ENCODE measurements around the gene ITGA1. TPM values are rescaled to one million over a fixed set of nuclear protein-coding genes. Genes with fewer than 3 reads are reported as not detected.

ITGA1 gene
- polyA plus RNA-seq, 3 donors = 0.33 to 0.89 (median 0.79) TPM

DNA sequence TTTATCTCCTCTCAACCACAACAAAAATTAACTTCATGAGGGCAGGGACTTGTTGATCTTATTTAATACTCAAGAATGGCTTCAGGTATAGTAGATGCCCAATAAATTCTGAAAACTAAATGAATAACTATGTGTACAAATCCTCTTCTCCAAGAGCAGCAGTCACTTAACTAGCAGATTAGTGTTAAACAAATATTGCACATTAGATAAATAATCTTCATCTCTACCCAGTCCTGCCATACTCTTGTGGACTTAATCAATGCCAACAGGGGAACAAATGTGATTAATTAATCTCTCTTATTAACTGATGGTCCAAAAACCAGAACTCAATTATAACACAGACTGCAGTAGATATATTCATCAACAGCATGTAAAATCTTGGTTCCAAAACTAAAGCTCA lies 15.0 kb upstream of the ITGA1 start:
- peaks cover 0 to 3% (median 0%) of the 10 kb centered on the region in 7 donors for H3K9me3 Mint-ChIP-seq
- Histone ChIP-seq H3K27me3 (ENCODE audit: control insufficient read depth in 2 of 2, insufficient read depth in 2 of 2, low read length in 2 of 2) (no peaks in the 10 kb centered on the region), H4K20me1 (ENCODE audit: insufficient read depth, low read length) (no peaks in the 10 kb centered on the region), H3K27ac (ENCODE audit: low read depth in 1 of 2, low read length in 2 of 2) (no peak overlapping the region), H3K36me3 (replicated peaks in 1 of 2; ENCODE audit: control insufficient read depth in 1 of 2, insufficient read depth in 2 of 2, low read length in 2 of 2) (no peaks in the 10 kb centered on the region), H3K9ac (ENCODE audit: insufficient read depth, low read length, poor library complexity, severe bottlenecking) (no peak overlapping the region), H3K4me2 (replicated peaks; ENCODE audit: extremely low read depth, low read length, poor library complexity, severe bottlenecking) (no peak overlapping the region), H3K4me1 (ENCODE audit: control insufficient read depth in 1 of 2, insufficient read depth in 2 of 2, low read length in 2 of 2) (peaks cover 5 to 6% of the 10 kb centered on the region in 2 donors), H3K9me3 (replicated peaks in 1 of 2; ENCODE audit: control insufficient read depth in 1 of 2, insufficient read depth in 1 of 2, low read length in 2 of 2) (no peaks in the 10 kb centered on the region), H3K79me2 (ENCODE audit: insufficient read depth, low read length) (no peaks in the 10 kb centered on the region), H3K4me3 (replicated peaks in 1 of 3; ENCODE audit: low read depth in 2 of 3, low read length in 3 of 3) (no peak overlapping the region), H2AFZ (ENCODE audit: insufficient read depth, low read depth, low read length, poor library complexity, severe bottlenecking) (no peak overlapping the region)
- H3K27me3 Mint-ChIP-seq (ENCODE audit: low read depth in 3 of 3) = peaks cover 2 to 6% (median 4%) of the 10 kb centered on the region in 3 donors
- no peak for TF ChIP-seq CTCF (IDR thresholded peaks at IDR 0.05)
- no peak for DNase-seq
- H3K4me1 Mint-ChIP-seq = peaks cover 15% of the 10 kb centered on the region
- H3K4me3 Mint-ChIP-seq = no peak overlapping the region
- no peak overlapping the region for H3K27ac Mint-ChIP-seq
- no peaks in the 10 kb centered on the region for H3K36me3 Mint-ChIP-seq
- intact Hi-C loops (cut with micrococcal nuclease) = no loop called here

GRCh38 chr5:52773342-52773741 lies 14.4 kb upstream of the ITGA1 start:
- Histone ChIP-seq H3K9ac (ENCODE audit: insufficient read depth, low read length, poor library complexity, severe bottlenecking) (no peak overlapping the region), H2AFZ (ENCODE audit: insufficient read depth, low read depth, low read length, poor library complexity, severe bottlenecking) (no peak overlapping the region), H4K20me1 (ENCODE audit: insufficient read depth, low read length) (no peaks in the 10 kb centered on the region), H3K27ac (ENCODE audit: low read depth in 1 of 2, low read length in 2 of 2) (no peak overlapping the region), H3K79me2 (ENCODE audit: insufficient read depth, low read length) (no peaks in the 10 kb centered on the region), H3K36me3 (replicated peaks in 1 of 2; ENCODE audit: control insufficient read depth in 1 of 2, insufficient read depth in 2 of 2, low read length in 2 of 2) (no peaks in the 10 kb centered on the region), H3K9me3 (replicated peaks in 1 of 2; ENCODE audit: control insufficient read depth in 1 of 2, insufficient read depth in 1 of 2, low read length in 2 of 2) (no peaks in the 10 kb centered on the region), H3K4me1 (ENCODE audit: control insufficient read depth in 1 of 2, insufficient read depth in 2 of 2, low read length in 2 of 2) (peaks cover 5 to 6% of the 10 kb centered on the region in 2 donors), H3K4me3 (replicated peaks in 1 of 3; ENCODE audit: low read depth in 2 of 3, low read length in 3 of 3) (no peak overlapping the region), H3K27me3 (ENCODE audit: control insufficient read depth in 2 of 2, insufficient read depth in 2 of 2, low read length in 2 of 2) (no peaks in the 10 kb centered on the region), H3K4me2 (replicated peaks; ENCODE audit: extremely low read depth, low read length, poor library complexity, severe bottlenecking) (no peak overlapping the region)
- DNase-seq = no peak
- no peaks in the 10 kb centered on the region for H3K36me3 Mint-ChIP-seq
- WGBS (ENCODE audit: insufficient coverage) = no CpG with 5 or more reads among the region's 2 CpGs
- H3K4me1 Mint-ChIP-seq = peaks cover 9% of the 10 kb centered on the region
- peaks cover 0 to 3% (median 0%) of the 10 kb centered on the region in 7 donors for H3K9me3 Mint-ChIP-seq
- H3K27ac Mint-ChIP-seq = no peak overlapping the region
- H3K4me3 Mint-ChIP-seq = no peak overlapping the region
- intact Hi-C loops (cut with micrococcal nuclease) = no loop called here
- no peak for TF ChIP-seq CTCF (IDR thresholded peaks at IDR 0.05)
- H3K27me3 Mint-ChIP-seq (ENCODE audit: low read depth in 3 of 3) = peaks cover 2 to 8% (median 4%) of the 10 kb centered on the region in 3 donors

Measured in CD14-positive monocyte (primary cell).